Measurements from ENCODE around the gene MBOAT1.

- TF ChIP-seq TCF4 (CRISPR knock-in tag; IDR thresholded peaks at IDR 0.05; ENCODE audit: borderline replicate concordance) (no peak), RARB (CRISPR knock-in tag; IDR thresholded peaks at IDR 0.05) (no peak), PATZ1 (CRISPR knock-in tag; IDR thresholded peaks at IDR 0.05; ENCODE audit: borderline replicate concordance) (no peak), ARNTL (CRISPR knock-in tag; IDR thresholded peaks at IDR 0.05; ENCODE audit: borderline replicate concordance, low read depth) (no peak), ZNF8 (CRISPR knock-in tag; IDR thresholded peaks at IDR 0.05) (no peak), OSR1 (CRISPR knock-in tag; IDR thresholded peaks at IDR 0.05) (no peak), ZNF70 (CRISPR knock-in tag; IDR thresholded peaks at IDR 0.05) (no peak), CREB5 (CRISPR knock-in tag; IDR thresholded peaks at IDR 0.05; ENCODE audit: low read depth) (no peak), TSHZ2 (CRISPR knock-in tag; IDR thresholded peaks at IDR 0.05) (no peak), POU6F1 (CRISPR knock-in tag; IDR thresholded peaks at IDR 0.05; ENCODE audit: borderline replicate concordance, low read depth) (no peak), ZFP3 (CRISPR knock-in tag; IDR thresholded peaks at IDR 0.05) (no peak), PPARA (CRISPR knock-in tag; IDR thresholded peaks at IDR 0.05; ENCODE audit: borderline replicate concordance) (no peak)
These were observed 38.2 kb downstream of the MBOAT1 start for GRCh38 chr6:20173833-20174792.

Data from SK-N-SH treated with all-trans-retinoic acid at 6 μM for 48 hours (cell line).